Memory B cell (primary cell): Measurements from ENCODE around the gene OTULINL.
A peak's percentile ranks its signal among the peaks of the same experiment; 100 is the strongest.
"Not testable (repeated sequence)": the region's sequence is repeated elsewhere in the genome, so short reads cannot be mapped to it uniquely, and the experiment has no call there.

Source experiments
- ATAC-seq: fragments of 150-1000 bp; cut with Tn5 transposase; 2 replicates; pipeline ENCODE4 v1.10.0; 2021; ENCODE audit warnings: low read depth, mild to moderate bottlenecking, moderate library complexity
- DNase-seq, 2 donors: peaks; one replicate each; pipeline ENCODE4 v3.0.0; 2022; ENCODE audit warnings: low spot score in 2 of 2
- H3K27ac Mint-ChIP-seq: one replicate; pipeline ENCODE4 v1.8.0; 2022; ENCODE audit warnings: mild to moderate bottlenecking, moderate library complexity, mixed read lengths
- H3K27me3 Mint-ChIP-seq: one replicate; pipeline ENCODE4 v1.8.0; 2022; ENCODE audit warnings: mixed read lengths
- H3K36me3 Mint-ChIP-seq: one replicate; pipeline ENCODE4 v1.8.0; 2022; ENCODE audit warnings: mild to moderate bottlenecking, mixed read lengths
- H3K4me1 Mint-ChIP-seq: one replicate; pipeline ENCODE4 v1.8.0; 2022; ENCODE audit warnings: mixed read lengths
- H3K4me3 Mint-ChIP-seq: one replicate; pipeline ENCODE4 v1.8.0; 2022; ENCODE audit warnings: mild to moderate bottlenecking, moderate library complexity, mixed read lengths
- H3K9me3 Mint-ChIP-seq: one replicate; pipeline ENCODE4 v1.8.0; 2022; ENCODE audit warnings: mixed read lengths

Gene OTULINL

DNA sequence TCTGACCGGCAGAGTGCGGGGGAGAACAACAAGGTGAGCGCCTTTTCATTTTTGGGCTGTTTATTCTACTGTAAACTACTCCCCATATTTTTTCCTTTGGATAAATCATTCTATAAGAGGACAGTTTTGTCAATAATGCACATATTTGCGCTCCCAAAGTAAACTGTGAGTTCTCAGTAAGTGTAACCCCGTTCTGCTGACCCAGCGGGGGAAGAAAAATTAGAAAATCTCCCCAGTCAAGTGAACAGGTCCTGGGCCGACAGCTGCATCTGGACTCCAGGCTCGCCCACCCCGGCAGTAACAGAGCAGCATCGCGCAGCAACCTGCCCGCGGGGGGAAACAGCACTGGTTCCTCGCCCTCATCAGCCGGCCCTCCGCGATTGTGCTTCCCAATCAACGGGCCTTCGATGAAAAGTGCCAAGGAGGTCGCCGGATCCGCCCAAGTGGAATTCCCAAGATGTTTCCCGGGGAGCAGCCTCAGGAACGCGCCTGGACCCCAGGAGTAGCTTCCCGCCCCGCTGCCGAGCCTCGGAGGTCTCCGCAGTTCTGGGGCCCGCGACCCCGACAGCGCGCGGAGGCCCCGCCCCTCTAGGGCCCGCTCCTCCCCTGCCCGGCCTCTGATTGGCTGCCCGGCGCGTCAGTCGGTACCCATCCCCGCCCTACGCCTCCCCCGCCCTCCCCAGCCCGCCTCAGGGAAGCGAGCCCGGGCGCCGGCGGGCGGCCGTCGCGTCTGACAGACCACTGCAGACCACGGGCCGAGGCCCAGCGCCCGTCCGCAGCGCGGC, at the start of gene OTULINL:
OTULINL (plus strand) TSS at position 687 of the 785 bp plus-strand sequence. CDS start 103 bp downstream, outside the sequence.
- H3K9me3 Mint-ChIP-seq = no peaks in the 10 kb centered on the region
- peak; percentile 87 for ATAC-seq
- H3K27ac Mint-ChIP-seq = no peak within 1 kb of the TSS
- peaks cover 3% of the 10 kb centered on the region for H3K4me1 Mint-ChIP-seq
- DNase-seq = peak; percentile 65 to 77
- peaks cover 12% of the 10 kb centered on the region for H3K27me3 Mint-ChIP-seq
- H3K36me3 Mint-ChIP-seq = no peaks in the 10 kb centered on the region
- H3K4me3 Mint-ChIP-seq = peak within 1 kb of the TSS; percentile 74

GRCh38 chr5:14532180-14532579, 49.4 kb upstream of the OTULINL start:
- Mint-ChIP-seq H3K4me1 (peaks cover 12% of the 10 kb centered on the region), H3K27ac (no peak overlapping the region), H3K9me3 (no peaks in the 10 kb centered on the region), H3K36me3 (no peaks in the 10 kb centered on the region), H3K4me3 (no peak overlapping the region), H3K27me3 (peaks cover 2% of the 10 kb centered on the region)
- ATAC-seq (no peak), DNase-seq (no peak)

GRCh38 chr5:14534773-14535172, 46.8 kb upstream of the OTULINL start:
- peaks cover 12% of the 10 kb centered on the region for H3K4me1 Mint-ChIP-seq
- DNase-seq (no peak), ATAC-seq (no peak)
- peaks cover 8% of the 10 kb centered on the region for H3K9me3 Mint-ChIP-seq
- H3K4me3 Mint-ChIP-seq = peak overlapping the region; percentile 34
- H3K27me3 Mint-ChIP-seq = peaks cover 4% of the 10 kb centered on the region
- H3K27ac Mint-ChIP-seq = no peak overlapping the region
- H3K36me3 Mint-ChIP-seq = peaks cover 3% of the 10 kb centered on the region

DNA sequence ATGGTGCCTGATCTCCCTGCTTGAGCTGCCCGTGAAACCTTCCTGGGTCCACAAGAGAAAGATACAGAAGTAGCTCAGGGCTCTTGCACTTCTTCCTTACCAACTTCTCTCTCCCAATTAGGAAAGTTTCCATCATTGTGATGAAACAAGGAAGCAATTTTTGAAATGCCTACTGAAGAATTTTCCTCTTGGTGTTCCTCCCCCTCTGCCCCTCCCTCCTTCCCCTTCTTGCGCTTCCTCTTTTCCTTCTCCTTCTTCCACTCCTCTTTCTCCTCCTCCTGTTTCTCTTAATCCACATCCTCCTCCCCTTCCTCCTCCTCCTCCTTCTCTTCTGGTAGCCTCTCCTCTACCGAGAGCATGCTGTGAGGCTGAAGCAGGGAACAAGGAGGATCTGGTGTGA, 36.3 kb upstream of the OTULINL start:
- Mint-ChIP-seq H3K36me3 (peaks cover 10% of the 10 kb centered on the region), H3K9me3 (peaks cover 11% of the 10 kb centered on the region), H3K4me1 (peaks cover 6% of the 10 kb centered on the region), H3K4me3 (no peak overlapping the region), H3K27me3 (peaks cover 18% of the 10 kb centered on the region), H3K27ac (no peak overlapping the region)
- DNase-seq (no peak), ATAC-seq (no peak)

GRCh38 chr5:14545862-14546261, 35.7 kb upstream of the OTULINL start:
- Mint-ChIP-seq H3K27ac (no peak overlapping the region), H3K36me3 (peaks cover 9% of the 10 kb centered on the region), H3K4me3 (no peak overlapping the region), H3K4me1 (peaks cover 6% of the 10 kb centered on the region), H3K9me3 (peaks cover 9% of the 10 kb centered on the region), H3K27me3 (peaks cover 21% of the 10 kb centered on the region)
- DNase-seq = no peak
- ATAC-seq = no peak

DNA sequence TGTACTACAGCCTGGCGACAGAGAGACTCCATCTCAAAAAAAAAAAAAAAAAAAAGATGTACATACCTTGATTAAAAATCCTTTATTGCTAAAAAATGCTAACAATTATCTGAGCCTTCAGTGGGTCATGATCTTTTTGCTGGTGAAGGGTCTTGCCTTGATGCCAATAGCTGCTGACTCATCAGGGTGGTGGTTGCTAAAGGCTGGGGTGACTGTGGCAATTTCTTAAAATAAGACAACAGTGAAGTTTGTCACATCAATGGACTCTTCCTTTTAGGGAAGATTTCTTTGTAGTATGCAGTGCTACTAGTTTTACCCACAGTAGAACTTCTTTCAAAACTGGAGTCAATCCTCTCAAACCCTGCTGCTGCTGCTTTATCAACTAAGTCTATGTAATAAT, 33.9 kb upstream of the OTULINL start:
- ATAC-seq = no peak
- H3K4me3 Mint-ChIP-seq = no peak overlapping the region
- no peak overlapping the region for H3K27ac Mint-ChIP-seq
- no peaks in the 10 kb centered on the region for H3K9me3 Mint-ChIP-seq
- DNase-seq = no peak
- H3K4me1 Mint-ChIP-seq = peaks cover 6% of the 10 kb centered on the region
- no peaks in the 10 kb centered on the region for H3K36me3 Mint-ChIP-seq
- H3K27me3 Mint-ChIP-seq = peaks cover 21% of the 10 kb centered on the region

- ATAC-seq (no peak), DNase-seq (no peak)
- Mint-ChIP-seq H3K36me3 (peaks cover 4% of the 10 kb centered on the region), H3K27me3 (peaks cover 19% of the 10 kb centered on the region), H3K4me1 (peaks cover 4% of the 10 kb centered on the region), H3K4me3 (no peak overlapping the region), H3K27ac (no peak overlapping the region), H3K9me3 (peaks cover 4% of the 10 kb centered on the region)
Measured at GRCh38 chr5:14551211-14551610, 30.4 kb upstream of the OTULINL start.

GRCh38 chr5:14552017-14552416, 29.6 kb upstream of the OTULINL start:
- peaks cover 4% of the 10 kb centered on the region for H3K9me3 Mint-ChIP-seq
- peaks cover 4% of the 10 kb centered on the region for H3K4me1 Mint-ChIP-seq
- H3K36me3 Mint-ChIP-seq = peaks cover 4% of the 10 kb centered on the region
- ATAC-seq (no peak), DNase-seq (no peak)
- peaks cover 16% of the 10 kb centered on the region for H3K27me3 Mint-ChIP-seq
- H3K4me3 Mint-ChIP-seq = no peak overlapping the region
- H3K27ac Mint-ChIP-seq = no peak overlapping the region

GRCh38 chr5:14554288-14554687, 27.3 kb upstream of the OTULINL start:
- not testable (repeated sequence) for H3K27ac Mint-ChIP-seq, H3K36me3 Mint-ChIP-seq, H3K4me1 Mint-ChIP-seq, ATAC-seq, DNase-seq, H3K9me3 Mint-ChIP-seq, H3K4me3 Mint-ChIP-seq
- H3K27me3 Mint-ChIP-seq = peaks cover 15% of the 10 kb centered on the region

GRCh38 chr5:14556015-14556414, 25.6 kb upstream of the OTULINL start:
- Mint-ChIP-seq H3K36me3 (peaks cover 4% of the 10 kb centered on the region), H3K4me1 (peaks cover 7% of the 10 kb centered on the region), H3K4me3 (no peak overlapping the region), H3K27me3 (peaks cover 9% of the 10 kb centered on the region), H3K27ac (no peak overlapping the region), H3K9me3 (peaks cover 4% of the 10 kb centered on the region)
- DNase-seq (no peak), ATAC-seq (no peak)

- peaks cover 7% of the 10 kb centered on the region for H3K4me1 Mint-ChIP-seq
- ATAC-seq = no peak
- peaks cover 4% of the 10 kb centered on the region for H3K9me3 Mint-ChIP-seq
- no peak overlapping the region for H3K4me3 Mint-ChIP-seq
- H3K27me3 Mint-ChIP-seq = peaks cover 7% of the 10 kb centered on the region
- no peak for DNase-seq
- no peak overlapping the region for H3K27ac Mint-ChIP-seq
- H3K36me3 Mint-ChIP-seq = peaks cover 4% of the 10 kb centered on the region
Measured at GRCh38 chr5:14557203-14557770, 24.3 kb upstream of the OTULINL start.

- Mint-ChIP-seq H3K9me3 (peaks cover 4% of the 10 kb centered on the region), H3K4me3 (no peak overlapping the region), H3K4me1 (peaks cover 7% of the 10 kb centered on the region), H3K27ac (no peak overlapping the region), H3K27me3 (peaks cover 7% of the 10 kb centered on the region), H3K36me3 (peaks cover 4% of the 10 kb centered on the region)
- no peak for DNase-seq
- ATAC-seq = no peak
Measured at GRCh38 chr5:14557791-14558415, 23.7 kb upstream of the OTULINL start.

GRCh38 chr5:14560091-14560595, 21.4 kb upstream of the OTULINL start:
- Mint-ChIP-seq H3K4me1 (peaks cover 7% of the 10 kb centered on the region), H3K9me3 (no peaks in the 10 kb centered on the region), H3K36me3 (peaks cover 2% of the 10 kb centered on the region), H3K27me3 (peaks cover 5% of the 10 kb centered on the region), H3K27ac (no peak overlapping the region), H3K4me3 (peak overlapping the region; percentile 17)
- ATAC-seq (peak; percentile 79), DNase-seq (no peak)

DNA sequence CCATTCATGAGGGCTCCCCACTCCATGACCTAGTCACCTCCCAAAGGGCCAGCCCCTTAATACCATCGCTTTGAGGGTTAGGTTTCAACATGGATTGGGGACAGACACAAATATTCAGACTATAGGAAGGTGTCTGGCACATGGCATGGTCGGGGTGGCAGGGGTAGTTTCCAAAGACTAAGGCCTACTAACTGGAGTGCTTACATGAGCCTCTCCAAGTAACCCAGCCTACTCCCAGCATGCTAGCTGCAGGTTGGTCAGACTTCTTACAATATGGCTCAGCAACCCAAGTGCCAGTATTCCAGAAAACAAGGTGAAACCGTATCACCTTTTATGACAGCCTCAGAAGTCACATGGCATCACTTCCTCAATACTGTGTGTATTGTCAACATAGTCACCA, 19.9 kb upstream of the OTULINL start:
- no peak overlapping the region for H3K4me3 Mint-ChIP-seq
- H3K27ac Mint-ChIP-seq = no peak overlapping the region
- no peaks in the 10 kb centered on the region for H3K27me3 Mint-ChIP-seq
- no peak for DNase-seq
- no peak for ATAC-seq
- H3K36me3 Mint-ChIP-seq = no peaks in the 10 kb centered on the region
- peaks cover 7% of the 10 kb centered on the region for H3K4me1 Mint-ChIP-seq
- H3K9me3 Mint-ChIP-seq = no peaks in the 10 kb centered on the region
